ENCODE results near the gene CERS3.
A peak's percentile ranks its signal among the peaks of the same experiment; 100 is the strongest.

CERS3 gene

DNA sequence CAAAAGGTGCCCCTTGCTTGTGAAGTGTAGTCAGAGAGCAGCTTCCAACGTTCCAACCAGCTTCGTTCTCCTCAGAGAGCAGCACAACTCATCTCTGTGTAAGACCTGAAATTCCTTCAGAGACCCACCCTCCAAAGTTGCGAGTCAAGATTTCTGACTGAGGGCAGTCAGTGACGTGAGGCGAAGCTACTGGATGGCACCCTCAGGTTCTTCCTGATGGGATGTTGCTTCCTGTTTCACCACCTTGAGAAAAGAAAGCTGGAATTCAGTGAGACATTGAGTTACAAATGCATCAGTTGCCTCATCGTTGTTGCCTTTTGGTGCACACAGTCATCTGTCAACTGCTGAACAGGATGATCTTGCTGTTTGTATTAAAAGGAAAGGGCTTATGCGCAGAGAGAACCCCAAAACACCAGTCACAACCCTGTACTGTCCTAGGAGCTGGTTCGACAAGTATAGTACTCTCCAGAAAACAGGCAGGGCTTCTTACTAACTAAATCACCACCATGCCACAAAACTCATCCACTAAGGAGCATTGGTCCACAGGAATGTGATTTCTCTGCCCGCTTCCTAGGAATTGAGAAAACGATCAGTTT, at the start of gene CERS3:
CERS3 (minus strand) TSS at position 118 of the 596 bp plus-strand sequence. CDS start 27,101 bp downstream, outside the sequence.
- DNase-seq = no peak

DNA sequence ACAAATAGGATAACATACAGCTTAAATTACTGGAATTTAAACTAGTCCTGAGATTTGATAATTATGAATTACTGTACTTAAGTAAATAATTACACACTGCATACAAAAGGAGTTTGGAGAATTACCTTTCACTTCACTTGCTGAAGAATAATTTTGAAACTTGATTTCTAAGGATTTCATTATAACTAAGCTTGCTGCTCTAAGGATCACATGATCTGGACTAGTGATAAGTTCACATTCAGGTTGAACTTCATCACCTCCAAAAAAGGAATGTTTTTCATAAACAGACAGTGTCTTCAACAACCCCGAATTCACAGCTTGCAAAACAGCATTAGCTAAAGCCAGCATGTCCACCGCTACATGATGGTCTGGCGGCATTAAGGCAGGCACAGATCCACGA, 44.8 kb upstream of the CERS3 start:
- DNase-seq = no peak

DNA sequence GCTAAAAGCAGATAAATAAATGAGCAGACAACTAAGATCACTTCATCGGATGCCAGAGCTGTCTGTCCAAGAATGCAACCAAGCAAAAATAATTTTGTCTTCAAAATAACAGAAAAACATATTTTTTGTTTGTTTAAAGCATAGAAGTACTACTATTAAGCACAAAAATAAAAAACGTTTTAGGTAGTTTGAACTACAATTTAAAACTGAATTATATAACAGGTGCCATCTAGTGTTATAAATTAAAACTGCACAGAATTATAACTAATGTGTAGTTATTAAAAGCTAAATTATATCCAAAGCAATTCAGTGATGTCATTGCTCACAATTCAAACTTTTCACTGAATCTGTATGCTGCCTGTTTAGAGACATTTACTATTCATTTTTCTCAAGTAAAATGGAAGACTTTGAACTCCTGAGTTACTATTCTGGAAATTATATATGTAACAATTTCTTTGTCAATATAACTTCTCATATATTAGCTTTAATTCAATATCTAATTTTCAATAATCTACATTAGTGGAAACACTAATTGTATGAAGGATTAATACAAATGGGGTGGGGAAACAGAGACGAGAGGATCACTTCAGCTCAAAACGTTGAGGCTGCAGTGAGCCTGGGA, 43.7 kb upstream of the CERS3 start:
- DNase-seq = no peak

DNA sequence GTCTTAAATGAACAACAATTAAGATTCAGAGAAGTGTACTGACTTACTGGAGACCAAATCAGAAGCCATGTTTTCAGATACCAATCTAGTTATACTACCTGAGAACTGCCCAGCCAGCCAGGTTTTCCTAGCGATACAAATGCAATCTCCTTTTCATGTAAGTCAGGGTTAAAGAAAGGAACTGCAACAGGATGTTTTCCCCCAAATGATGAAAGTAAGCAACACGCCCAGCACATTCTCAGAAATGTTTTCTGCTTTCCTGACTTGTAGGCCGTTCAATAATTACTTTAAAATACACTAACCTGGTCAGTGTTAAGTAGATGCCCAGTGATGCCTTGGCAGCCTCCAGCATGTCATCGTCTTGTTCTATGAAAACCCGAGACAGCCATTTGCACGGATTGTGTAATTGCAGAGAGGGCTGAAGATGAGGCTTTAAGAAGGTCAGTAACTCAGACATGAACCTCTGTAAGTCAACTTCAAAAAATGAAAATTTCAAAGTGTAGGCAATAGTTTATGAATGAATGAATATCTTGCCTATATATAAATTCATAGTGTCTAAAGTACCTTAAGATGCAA, 42.9 kb upstream of the CERS3 start:
- no peak for DNase-seq

DNA sequence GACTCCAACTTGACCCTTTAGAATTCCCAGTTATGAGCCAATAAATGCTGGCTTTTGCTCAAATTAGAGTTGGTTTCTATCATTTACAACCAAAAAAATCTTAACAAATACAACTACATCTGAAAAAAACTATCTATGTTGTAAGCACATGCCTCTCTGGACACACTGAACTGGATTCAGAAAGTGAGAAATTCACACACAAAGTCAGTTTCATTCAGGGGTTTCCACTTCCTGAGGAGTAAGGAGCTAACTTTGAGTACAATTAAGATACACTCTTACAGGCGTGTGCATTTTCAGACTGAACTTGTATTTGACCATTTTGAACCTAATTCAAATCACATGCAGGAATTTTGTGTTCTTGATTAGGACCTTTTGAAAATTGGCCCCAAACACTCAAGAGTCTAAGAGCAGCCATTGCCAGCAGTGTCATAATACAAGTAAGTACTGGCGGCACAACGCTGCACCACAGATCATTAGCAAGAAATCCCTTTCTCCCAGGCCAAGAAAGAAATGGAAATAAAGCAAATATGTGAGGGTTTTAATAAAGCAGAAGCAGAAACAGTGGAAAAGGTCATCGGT, 42.1 kb upstream of the CERS3 start:
- DNase-seq = no peak

DNA sequence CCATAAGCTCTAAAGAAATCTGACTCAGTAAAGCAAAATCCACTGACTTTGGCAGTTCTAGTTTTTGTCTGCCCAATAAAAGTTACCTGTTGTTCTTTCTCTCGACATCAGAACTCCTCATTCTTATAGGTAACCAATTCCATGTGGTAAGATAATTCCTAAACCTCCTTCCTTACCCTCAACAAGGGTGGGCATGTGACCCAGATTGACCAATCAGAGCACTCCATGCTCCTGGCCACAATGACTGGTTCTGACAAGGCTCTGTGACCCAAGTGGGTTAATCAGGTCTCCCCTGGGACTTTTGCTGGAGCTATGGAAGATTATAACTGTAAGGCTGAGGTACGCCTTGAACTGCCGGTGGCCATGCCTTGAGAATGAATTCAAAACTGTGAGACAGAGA, 41.5 kb upstream of the CERS3 start:
- no peak for DNase-seq

DNA sequence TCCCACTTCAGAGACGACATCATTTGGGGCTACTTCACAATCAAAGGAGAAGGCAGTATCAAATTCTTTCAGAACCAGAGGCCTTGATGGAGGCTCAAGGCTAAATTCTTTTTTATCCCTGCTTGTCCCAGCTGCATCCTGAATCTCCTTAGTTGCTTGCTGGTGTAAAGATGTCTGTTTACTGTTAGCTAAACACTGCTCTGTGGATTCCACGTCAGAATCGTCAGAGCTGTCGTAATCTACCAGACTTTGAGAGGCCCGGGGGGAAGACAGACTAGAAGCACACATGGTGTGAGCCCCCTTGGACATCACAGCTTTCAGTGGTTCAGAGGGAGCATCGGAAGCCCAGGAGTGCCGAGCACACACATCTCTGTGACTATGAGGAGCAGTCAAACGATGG, 40.6 kb upstream of the CERS3 start:
- DNase-seq = no peak

DNA sequence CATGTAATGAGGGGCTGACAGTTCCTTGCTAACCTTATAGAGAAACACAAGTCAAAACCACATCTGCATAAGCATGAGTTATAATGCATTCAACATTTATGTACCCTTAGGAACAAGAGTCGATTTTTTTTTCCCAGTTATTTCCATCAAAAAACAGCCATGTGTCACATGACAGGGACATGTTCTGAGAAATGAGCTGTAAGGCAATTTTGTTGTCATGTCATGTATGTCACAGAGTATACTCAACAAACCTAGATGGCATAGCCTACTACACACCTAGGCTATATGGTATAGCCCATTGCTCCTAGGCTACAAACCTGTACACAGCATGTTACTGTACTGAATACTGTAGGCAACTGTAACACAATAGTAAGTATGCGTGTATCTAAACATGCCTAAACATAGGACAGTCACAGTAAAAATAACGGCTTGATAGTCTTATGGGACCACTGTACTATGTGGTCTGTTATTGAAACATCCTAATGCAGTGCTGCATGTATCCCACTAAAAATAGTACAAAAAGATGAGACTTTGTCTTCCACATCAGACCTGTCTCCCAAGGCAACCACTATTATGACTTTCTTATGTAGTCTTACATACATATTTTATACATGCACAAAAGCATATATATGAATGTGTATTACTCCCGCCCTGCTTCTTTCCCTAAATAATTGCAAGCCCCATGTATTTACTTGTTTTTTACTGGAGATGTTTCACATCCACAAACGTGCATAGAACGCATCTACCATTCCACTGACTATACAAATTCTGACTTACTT, 38.3 kb upstream of the CERS3 start:
- no peak for DNase-seq

DNA sequence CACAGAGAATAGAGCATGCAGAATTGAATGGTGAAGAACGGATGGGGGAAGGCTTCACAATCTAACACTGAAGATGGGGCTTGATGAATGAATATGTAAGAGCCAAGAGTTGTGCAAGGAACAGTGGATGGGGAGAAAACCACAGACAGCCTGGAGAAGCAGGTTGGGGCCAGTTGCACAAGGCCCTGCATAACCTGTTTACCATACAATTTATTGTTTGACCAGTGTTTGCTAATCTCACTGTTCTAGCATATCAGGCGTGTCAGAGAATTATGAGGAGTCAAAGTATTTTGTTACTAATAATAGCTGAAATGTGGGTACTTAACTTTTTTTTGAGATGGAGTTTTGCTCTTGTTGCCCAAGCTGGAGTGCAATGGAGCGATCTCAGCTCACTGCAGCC, 36.8 kb upstream of the CERS3 start:
- no peak for DNase-seq

DNA sequence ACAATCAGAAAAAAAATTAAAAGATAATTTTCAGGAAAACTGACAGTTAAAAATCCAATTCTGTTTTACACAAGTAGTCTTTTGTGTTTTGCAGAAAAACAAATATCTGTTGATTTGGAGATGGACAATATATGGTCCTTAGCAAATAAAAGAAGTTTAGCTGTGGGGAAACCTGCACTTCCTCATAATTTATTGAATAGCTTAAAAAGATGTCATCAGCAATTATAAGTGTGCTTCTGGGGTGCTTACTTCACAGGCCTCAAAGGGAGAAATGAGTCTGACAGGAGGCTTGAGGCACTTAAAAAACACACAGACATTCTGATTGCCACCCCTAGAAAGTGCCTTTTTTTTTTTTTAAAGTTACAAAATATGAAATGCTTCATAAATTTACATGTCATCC, 31.6 kb upstream of the CERS3 start:
- DNase-seq = no peak

DNA sequence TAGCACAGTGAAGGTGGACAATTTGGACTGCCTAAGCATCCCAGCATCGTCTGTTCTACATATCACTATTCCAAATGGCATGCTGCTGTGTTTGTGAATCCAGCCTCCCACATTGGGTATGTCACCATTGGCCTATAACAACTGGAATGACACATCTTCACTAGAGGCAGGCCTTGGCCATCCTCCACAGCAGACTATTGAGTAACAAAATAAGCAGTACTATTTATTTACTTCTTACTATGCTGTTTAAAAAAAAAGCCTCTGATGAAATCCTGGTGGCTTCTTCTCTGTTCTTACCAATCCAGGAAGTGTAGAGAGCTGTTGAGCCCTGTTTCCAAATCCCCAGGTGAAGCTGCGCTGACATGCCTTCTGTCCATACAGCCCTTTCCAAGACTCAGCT, 30.6 kb upstream of the CERS3 start:
- no peak for DNase-seq

DNA sequence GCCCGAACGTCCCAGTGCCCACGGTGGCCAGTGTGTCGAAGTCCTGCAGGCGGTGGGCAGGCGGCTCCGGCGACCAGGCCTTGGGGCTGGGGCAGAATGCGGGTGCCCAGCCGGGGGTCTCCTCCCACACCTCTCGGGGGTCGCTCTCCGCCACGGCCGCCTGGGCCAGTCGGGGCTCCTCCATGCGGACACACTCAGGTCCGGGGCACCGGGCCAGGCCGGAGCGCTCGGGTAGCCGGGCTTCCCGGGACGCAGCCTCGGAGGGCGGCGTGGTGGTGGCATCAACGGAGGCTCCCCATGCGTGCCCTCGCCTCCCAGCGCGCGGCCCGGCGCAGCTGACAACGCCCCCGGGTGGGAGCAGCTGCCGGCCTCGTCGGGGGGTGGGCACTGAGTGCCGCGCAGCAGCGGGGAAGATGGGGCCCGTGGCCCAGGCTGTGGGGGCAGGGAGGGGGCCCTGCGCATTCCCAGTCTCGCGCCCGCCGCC, 30.1 kb upstream of the CERS3 start:
- DNase-seq = no peak

DNA sequence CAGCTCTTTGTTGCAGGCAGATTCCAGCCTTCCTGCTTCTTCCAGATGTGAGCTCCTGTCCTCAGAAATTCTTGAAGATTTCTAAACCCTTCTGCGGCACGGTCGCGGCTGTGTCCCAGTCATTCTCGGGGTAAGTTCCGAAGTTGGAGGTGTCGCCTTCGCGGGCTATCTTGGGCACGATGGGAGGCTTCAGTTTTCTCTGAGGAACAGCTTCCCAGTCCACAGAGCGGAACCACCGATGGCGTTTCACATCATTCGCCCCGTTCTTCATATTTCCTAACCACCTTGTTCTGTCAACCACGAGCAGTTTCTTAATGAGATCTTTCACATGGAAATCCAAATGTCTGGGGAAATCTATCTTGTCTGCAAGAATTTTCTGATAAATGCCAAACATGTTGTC, 24.7 kb upstream of the CERS3 start:
- no peak for DNase-seq

DNA sequence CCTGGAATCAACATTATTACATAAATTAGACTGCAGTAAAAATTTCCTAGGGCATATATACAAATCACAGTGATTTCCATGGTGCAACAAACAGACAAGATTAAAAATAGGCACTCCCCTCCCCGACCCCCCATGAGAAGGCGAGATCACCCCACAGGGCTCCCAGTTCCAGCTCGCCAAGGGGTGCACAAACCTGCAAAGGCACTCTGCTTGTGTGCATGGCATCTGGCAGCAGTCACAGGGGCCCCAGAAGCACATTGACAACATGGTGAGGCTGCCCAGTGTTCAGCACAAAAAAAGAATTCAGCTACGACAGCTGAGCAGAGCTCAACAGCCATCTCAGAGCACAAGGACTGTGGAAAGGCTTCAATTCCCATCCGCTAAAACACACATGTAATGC, 19.2 kb upstream of the CERS3 start:
- no peak for DNase-seq

DNA sequence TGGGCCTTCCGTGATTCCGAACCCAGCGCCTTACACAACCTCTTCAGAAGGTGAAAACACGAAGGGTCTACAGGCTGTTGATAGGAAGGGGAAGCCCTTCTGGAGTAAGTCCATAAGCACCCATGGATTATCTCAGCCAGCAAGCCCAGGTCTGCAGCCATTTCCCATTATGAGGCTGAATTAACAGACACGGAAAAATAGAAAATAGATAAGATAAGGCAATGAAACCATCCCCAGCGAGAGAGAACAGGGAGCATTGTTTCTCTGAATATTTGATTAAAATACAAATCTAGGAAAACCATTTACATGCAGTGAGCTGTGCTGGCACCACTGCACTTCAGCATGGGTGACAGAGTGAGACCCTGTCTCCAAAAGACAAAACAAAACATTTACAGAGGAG, 16.2 kb upstream of the CERS3 start:
- DNase-seq = no peak

DNA sequence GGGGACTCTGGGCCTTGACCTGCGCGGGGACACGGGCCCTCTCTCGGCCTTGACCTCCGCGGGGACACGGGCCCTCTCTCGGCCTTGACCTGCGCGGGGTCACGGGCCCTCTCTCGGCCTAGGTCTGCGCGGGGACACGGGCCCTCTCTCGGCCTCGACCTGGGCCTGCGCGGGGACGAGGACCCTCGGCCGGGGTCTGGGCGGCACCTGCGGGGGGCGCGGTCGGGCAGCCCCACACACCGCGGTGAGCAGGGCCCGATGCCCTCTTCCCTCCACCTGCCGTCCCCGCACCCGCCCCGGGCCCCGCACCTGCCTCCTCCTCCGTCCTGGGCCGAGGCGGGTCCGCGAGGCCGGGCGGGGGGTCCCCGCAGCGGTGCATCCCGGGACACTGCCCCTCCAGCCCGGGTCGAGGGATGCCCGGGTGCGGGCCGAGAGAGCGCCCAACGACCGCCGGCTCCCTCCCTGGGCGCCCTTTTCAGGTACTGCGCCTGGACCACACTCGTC, 15.6 kb upstream of the CERS3 start:
- no peak for DNase-seq

DNA sequence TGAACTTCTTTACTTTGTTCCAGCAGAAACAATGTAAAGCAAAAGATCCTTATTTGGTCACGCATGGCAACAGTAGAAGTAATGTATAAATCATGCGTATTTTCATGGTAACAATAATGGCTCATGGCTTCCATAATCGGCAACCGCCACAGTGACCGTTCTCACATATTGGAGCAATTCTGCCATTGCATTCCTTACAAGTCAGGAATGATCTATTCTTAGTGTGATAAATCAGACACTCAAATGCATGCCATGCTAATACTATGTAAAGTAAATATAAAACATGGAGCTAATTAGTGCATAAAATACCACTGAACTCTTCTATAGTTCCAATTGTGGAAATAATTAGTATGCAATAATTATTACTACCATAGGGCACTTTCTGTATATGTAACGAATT, 13.5 kb upstream of the CERS3 start:
- no peak for DNase-seq

DNA sequence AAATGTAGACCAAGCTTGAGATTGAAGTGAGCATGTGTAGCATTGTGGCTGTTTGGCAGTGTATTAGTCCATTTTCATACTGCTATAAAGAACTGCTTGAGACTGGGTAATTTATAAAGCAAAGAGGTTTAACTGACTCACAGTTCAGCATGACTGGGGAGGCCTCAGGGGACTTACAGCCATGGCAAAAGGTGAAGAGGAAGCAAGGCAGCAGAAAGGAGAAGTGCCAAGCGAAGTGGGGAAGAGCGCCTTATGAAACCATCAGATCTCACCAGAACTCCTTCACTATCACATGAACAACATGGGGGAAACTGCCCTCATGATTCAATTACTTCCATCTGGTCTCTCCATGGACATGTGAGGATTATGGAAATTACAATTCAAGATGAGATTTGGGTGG, 8.6 kb upstream of the CERS3 start:
- DNase-seq = peak; percentile 47

DNA sequence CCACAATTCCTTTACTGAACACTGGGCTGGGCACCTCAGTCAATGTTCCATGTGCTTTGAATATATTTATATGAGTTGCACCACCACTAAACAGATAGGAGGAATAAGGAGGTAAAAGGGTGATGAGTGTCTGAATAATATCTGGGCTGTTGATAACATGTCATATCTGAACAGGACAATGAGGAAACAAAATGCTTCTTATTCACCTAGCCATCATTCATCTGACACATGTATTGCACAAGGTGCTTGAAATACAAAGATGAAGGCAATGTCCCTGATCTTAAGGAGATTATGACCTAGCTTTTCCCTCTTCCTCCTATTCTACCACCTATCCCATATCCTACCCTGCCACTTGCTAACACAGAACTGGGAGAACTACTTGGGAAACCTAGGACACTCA, 8.0 kb upstream of the CERS3 start:
- no peak for DNase-seq

DNA sequence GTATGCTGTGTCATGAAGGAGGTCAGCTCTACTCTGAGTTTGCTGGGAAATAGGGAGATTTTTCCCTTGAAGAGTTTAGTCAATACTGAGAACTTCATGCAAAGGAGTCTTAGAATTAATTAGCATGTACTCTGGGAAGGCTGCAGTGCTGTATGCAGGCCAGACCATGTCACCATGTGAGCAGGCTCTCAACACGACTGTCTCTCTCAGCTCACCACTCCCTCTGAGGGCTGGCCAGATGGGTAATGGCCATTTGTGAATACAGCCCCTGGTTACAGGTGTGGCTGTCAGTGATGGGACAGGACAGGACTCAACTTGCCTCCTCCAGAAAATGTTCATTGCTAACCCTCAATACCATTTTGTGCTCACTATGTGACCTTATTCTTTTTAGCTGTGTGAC, 5.1 kb upstream of the CERS3 start:
- no peak for DNase-seq

DNA sequence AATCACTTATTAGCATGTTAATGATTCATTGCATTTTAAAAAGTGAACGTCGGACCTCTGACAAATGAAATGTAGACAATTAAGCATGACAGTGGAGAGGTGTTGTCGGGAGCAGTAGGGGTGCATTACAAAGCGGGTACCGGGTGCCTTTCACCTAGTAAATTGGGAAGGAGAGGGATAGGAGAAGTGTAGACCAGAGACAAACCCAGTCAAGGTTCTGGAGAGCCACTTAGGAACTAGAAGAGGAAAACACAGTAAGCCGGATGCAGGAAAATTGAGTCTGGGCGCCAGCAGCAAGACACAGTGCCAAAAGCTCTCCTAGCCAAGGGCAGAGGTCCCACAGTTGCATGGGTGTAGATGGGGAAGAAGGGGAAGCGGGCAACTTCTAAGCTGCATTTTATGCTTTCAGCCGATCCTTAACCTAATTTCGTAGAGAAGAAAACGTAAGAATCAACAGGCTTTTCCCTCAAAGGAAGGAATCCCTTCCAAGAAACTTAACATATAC, 3.1 kb upstream of the CERS3 start:
- DNase-seq = no peak

DNA sequence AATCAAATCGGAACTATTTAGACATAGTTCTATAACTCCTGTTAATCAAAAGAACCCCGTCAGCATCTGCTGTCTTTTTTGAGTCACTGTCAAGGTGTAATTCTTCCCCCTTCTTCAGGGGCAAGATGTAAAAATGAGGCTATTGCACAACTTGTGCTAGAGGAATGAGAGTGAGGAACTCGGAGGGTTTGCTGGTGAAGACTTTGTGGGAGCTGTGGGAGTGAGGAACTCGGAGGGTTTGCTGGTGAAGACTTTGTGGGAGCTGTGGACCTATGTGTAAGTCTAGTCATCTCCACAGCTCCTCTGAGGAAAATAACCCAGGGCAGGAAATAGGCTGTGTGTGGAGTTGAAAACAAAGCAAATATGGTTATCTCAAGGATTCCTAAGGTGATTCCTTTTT, 2.5 kb upstream of the CERS3 start:
- DNase-seq = no peak

DNA sequence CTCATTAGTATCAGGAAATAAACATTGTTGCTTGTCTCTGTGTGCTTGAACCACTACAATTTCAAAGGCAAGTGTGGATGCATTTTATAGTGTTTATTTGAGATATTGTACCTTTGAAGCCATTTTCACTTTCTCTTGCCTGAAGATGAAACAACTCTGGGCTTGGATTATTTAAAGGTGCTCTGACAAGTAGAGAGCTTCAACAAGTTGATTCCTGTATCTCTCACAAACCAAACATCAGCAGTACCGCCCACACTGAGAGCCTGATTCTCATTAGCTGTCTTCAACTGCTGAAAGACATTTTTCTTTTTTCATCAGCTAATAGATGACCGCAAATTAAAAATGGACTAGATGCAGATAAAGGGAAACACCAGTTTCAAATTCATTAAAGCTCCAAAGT, 806 bp upstream of the CERS3 start:
- no peak for DNase-seq

Data from CD4-positive, alpha-beta T cell treated with Interferon gamma for 1 hour (primary cell).